ENCODE measurements around the gene PIK3C2A. TPM values are rescaled to one million over a fixed set of nuclear protein-coding genes. Genes with fewer than 3 reads are reported as not detected.

The PIK3C2A gene
- polyA plus RNA-seq (2012; ENCODE audit: insufficient read depth, insufficient read length, low read depth): 10.3 TPM

- Histone ChIP-seq H3K27me3 (no peaks in the 10 kb centered on the region), H3K4me1 (no peaks in the 10 kb centered on the region), H3K4me3 (ENCODE audit: low read depth, low read length) (peak within 1 kb of the TSS; percentile 76), H3K36me3 (no peaks in the 10 kb centered on the region), H3K9me3 (no peaks in the 10 kb centered on the region)
- TF ChIP-seq CTCF (IDR thresholded peaks at IDR 0.05; ENCODE audit: low read depth, low read length): no peak
- DNase-seq: peak; percentile 89
These were observed at the start of gene PIK3C2A for GRCh38 chr11:17207317-17208256. Gene PIK3C2A (minus strand): TSS chr11:17207986. CDS start chr11:17169741, 38,245 bp downstream.

GRCh38 chr11:17257196-17257595 lies 49.4 kb upstream of the PIK3C2A start:
- H3K27me3 ChIP-seq: no peaks in the 10 kb centered on the region
- no peaks in the 10 kb centered on the region for H3K36me3 ChIP-seq
- H3K4me3 ChIP-seq (ENCODE audit: low read depth, low read length): no peak overlapping the region
- TF ChIP-seq CTCF (IDR thresholded peaks at IDR 0.05; ENCODE audit: low read depth, low read length): no peak
- no peak for DNase-seq
- H3K9me3 ChIP-seq: no peaks in the 10 kb centered on the region
- no peaks in the 10 kb centered on the region for H3K4me1 ChIP-seq

- no peak for DNase-seq
- Histone ChIP-seq H3K9me3 (no peaks in the 10 kb centered on the region), H3K4me1 (no peaks in the 10 kb centered on the region), H3K4me3 (ENCODE audit: low read depth, low read length) (no peak overlapping the region), H3K27me3 (no peaks in the 10 kb centered on the region), H3K36me3 (no peaks in the 10 kb centered on the region)
- no peak for TF ChIP-seq CTCF (IDR thresholded peaks at IDR 0.05; ENCODE audit: low read depth, low read length)
These were observed 48.7 kb upstream of the PIK3C2A start for GRCh38 chr11:17256512-17256911.

GRCh38 chr11:17252704-17253103 lies 44.9 kb upstream of the PIK3C2A start:
- Histone ChIP-seq H3K4me3 (ENCODE audit: low read depth, low read length) (no peak overlapping the region), H3K4me1 (no peaks in the 10 kb centered on the region), H3K27me3 (no peaks in the 10 kb centered on the region), H3K9me3 (no peaks in the 10 kb centered on the region), H3K36me3 (no peaks in the 10 kb centered on the region)
- no peak for TF ChIP-seq CTCF (IDR thresholded peaks at IDR 0.05; ENCODE audit: low read depth, low read length)
- no peak for DNase-seq

- H3K9me3 ChIP-seq: no peaks in the 10 kb centered on the region
- no peak for TF ChIP-seq CTCF (IDR thresholded peaks at IDR 0.05; ENCODE audit: low read depth, low read length)
- no peak overlapping the region for H3K4me3 ChIP-seq (ENCODE audit: low read depth, low read length)
- H3K36me3 ChIP-seq: no peaks in the 10 kb centered on the region
- H3K27me3 ChIP-seq: no peaks in the 10 kb centered on the region
- no peak for DNase-seq
- H3K4me1 ChIP-seq: no peaks in the 10 kb centered on the region
These were observed 43.0 kb upstream of the PIK3C2A start for GRCh38 chr11:17250561-17251350.
